K562 (cell line): ENCODE measurements around the gene POLDIP3. TPM values are rescaled to one million over a fixed set of nuclear protein-coding genes. Genes with fewer than 3 reads are reported as not detected.

Experiments
- CEBPZ ChIP-seq: fragments of 150-350 bp; IDR thresholded peaks from 2 replicates; pipeline ENCODE4 v1.6.1; 2014; ENCODE audit warnings: low read depth, mild to moderate bottlenecking, low read length, borderline replicate concordance
- ERF ChIP-seq: fragments of 450-650 bp; formaldehyde crosslinking; IDR thresholded peaks from 2 replicates; pipeline ENCODE4 v1.4.0; 2020; ENCODE audit warnings: mild to moderate bottlenecking, mixed read lengths
- EWSR1 ChIP-seq: fragments of 450-650 bp; IDR thresholded peaks from 2 replicates; pipeline ENCODE4 v1.6.1; 2018; ENCODE audit warnings: borderline replicate concordance, mild to moderate bottlenecking, low read depth, moderate library complexity; ENCODE audit not compliant: partially characterized antibody
- GATA2 ChIP-seq: sonication (generic); formaldehyde crosslinking; IDR thresholded peaks from 2 replicates; pipeline ENCODE4 v1.4.0; 2020; ENCODE audit warnings: mild to moderate bottlenecking, missing genetic modification reagents
- HDAC2 ChIP-seq: fragments of 450-650 bp; IDR thresholded peaks from 2 replicates; pipeline ENCODE4 v1.6.1; 2016; ENCODE audit warnings: mild to moderate bottlenecking
- KDM4B ChIP-seq, 2 experiments: fragments of 450-650 bp in 1 of 2; sonication (generic) in 1 of 2; IDR thresholded peaks; 2 replicates each; pipeline ENCODE4 v1.6.1; 2016 to 2017; ENCODE audit warnings: borderline replicate concordance in 2 of 2, antibody characterized with exemption in 1 of 2, low read depth in 1 of 2, mild to moderate bottlenecking in 1 of 2
- KLF1 ChIP-seq: fragments of 450-650 bp; IDR thresholded peaks from 2 replicates; pipeline ENCODE4 v1.6.1; 2016; ENCODE audit warnings: missing genetic modification characterization, missing compliant biosample characterization
- NEUROD1 ChIP-seq: fragments of 150-350 bp; IDR thresholded peaks from 2 replicates; pipeline ENCODE4 v1.6.1; 2014; ENCODE audit warnings: borderline replicate concordance, low read length, low read depth; ENCODE audit not compliant: partially characterized antibody
- PREB ChIP-seq: sonication (generic); formaldehyde crosslinking; IDR thresholded peaks from 2 replicates; pipeline ENCODE4 v1.8.1; 2023; ENCODE audit warnings: mild to moderate bottlenecking, missing genetic modification reagents
- PRPF4 ChIP-seq: fragments of 200-400 bp; formaldehyde crosslinking; IDR thresholded peaks from one replicate; pipeline ENCODE4 v1.6.1; 2017; ENCODE audit warnings: low read length, low read depth, mild to moderate bottlenecking; ENCODE audit not compliant: insufficient read depth, poor library complexity, severe bottlenecking
- SMARCE1 ChIP-seq: fragments of 450-650 bp; IDR thresholded peaks from 2 replicates; pipeline ENCODE4 v1.7.1; 2016; ENCODE audit warnings: mild to moderate bottlenecking
- SREBF1 ChIP-seq: fragments of 150-350 bp; IDR thresholded peaks from 2 replicates; pipeline ENCODE4 v1.6.1; 2014; ENCODE audit warnings: antibody characterized with exemption, low read depth, low read length, borderline replicate concordance
- TAF9B ChIP-seq: fragments of 450-650 bp; IDR thresholded peaks from 2 replicates; pipeline ENCODE4 v1.6.1; 2018; ENCODE audit warnings: mild to moderate bottlenecking; ENCODE audit not compliant: partially characterized antibody
- YY1 ChIP-seq, 3 experiments: IDR thresholded peaks; 2 replicates each; pipeline ENCODE4 v1.6.1; 2011; ENCODE audit warnings: low read length in 2 of 3, mild to moderate bottlenecking in 2 of 3, moderate library complexity in 2 of 3, borderline replicate concordance in 1 of 3, control low read depth in 1 of 3, low read depth in 1 of 3; ENCODE audit not compliant: insufficient read depth in 3 of 3, insufficient replicate concordance in 2 of 3, control insufficient read depth in 1 of 3, insufficient read length in 1 of 3; ENCODE audit errors: extremely low read depth in 1 of 3
- ZNF175 ChIP-seq: fragments of 200-800 bp; sonication (Bioruptor generic); IDR thresholded peaks from 2 replicates; pipeline ENCODE4 v1.6.1; 2016; ENCODE audit warnings: low read depth, mild to moderate bottlenecking, missing genetic modification characterization, missing compliant biosample characterization
- ZNF184 ChIP-seq: sonication (generic); formaldehyde crosslinking; IDR thresholded peaks from 2 replicates; pipeline ENCODE4 v1.5.0; 2020; ENCODE audit warnings: missing genetic modification reagents
- polyA plus RNA-seq, 8 experiments: library from polyadenylated mRNA; depleted of rRNA in 4 of 8; stranded (reverse) in 5 of 8; unstranded in 3 of 8; fragments of >200 nt; fragmentation: Nextera tagmentation in 2 of 8; fragmentation: Illumina TruSeq in 1 of 8; extraction: Ambion mirVana in 2 of 8; extraction: Trizol in 1 of 8; gene quantifications; 2 replicates each; pipeline versions ENCODE4 v1.2.1 to v1.2.3, GENCODE V29; 2011 to 2014; ENCODE audit warnings: inconsistent platforms in 1 of 8, missing spikeins in 1 of 8
- total RNA-seq, 7 experiments: library from RNA; depleted of rRNA in 6 of 7; stranded (reverse); fragments of >200 nt in 6 of 7; fragmentation: Illumina TruSeq in 2 of 7; extraction: Trizol in 2 of 7; gene quantifications; 2 replicates each; pipeline versions ENCODE4 v1.2.1 to v1.2.3, GENCODE V29; 2011 to 2021; ENCODE audit warnings: low replicate concordance in 1 of 7
- TF ChIP-seq, protein P1 (sequence below): sonication (generic); formaldehyde crosslinking; IDR thresholded peaks from 2 replicates; pipeline ENCODE4 v1.8.0; 2022; ENCODE audit warnings: mild to moderate bottlenecking, missing genetic modification reagents
- TF ChIP-seq, protein P2 (sequence below): fragments of 450-650 bp; formaldehyde crosslinking; IDR thresholded peaks from 2 replicates; pipeline ENCODE4 v1.4.0; 2020; ENCODE audit warnings: mild to moderate bottlenecking, moderate library complexity

POLDIP3 gene
- total and polyA plus RNA-seq, 9 of the 15 experiments (the other 6 are each of a cell fraction or from before 2014, with no cell fraction given), result 14.3 to 53.0 (median 26.3) TPM

GRCh38 chr22:42615092-42615859 lies 593 bp upstream of the POLDIP3 start (continued):
- TF ChIP-seq CEBPZ, result peak; percentile 49; the same call in 1 of the 2 replicates
- TF ChIP-seq PRPF4, result peak; percentile 73
- TF ChIP-seq EWSR1, result peak; percentile 97
- peak; percentile 25; the same call in 1 of the 2 replicates for TF ChIP-seq KLF1 (tag)
- peak; percentile 96 for TF ChIP-seq TAF9B
- TF ChIP-seq NEUROD1, result peak; percentile 56
- TF ChIP-seq ZNF184 (CRISPR knock-in tag), result no peak
- TF ChIP-seq, protein P1, sequence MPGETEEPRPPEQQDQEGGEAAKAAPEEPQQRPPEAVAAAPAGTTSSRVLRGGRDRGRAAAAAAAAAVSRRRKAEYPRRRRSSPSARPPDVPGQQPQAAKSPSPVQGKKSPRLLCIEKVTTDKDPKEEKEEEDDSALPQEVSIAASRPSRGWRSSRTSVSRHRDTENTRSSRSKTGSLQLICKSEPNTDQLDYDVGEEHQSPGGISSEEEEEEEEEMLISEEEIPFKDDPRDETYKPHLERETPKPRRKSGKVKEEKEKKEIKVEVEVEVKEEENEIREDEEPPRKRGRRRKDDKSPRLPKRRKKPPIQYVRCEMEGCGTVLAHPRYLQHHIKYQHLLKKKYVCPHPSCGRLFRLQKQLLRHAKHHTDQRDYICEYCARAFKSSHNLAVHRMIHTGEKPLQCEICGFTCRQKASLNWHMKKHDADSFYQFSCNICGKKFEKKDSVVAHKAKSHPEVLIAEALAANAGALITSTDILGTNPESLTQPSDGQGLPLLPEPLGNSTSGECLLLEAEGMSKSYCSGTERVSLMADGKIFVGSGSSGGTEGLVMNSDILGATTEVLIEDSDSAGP (CRISPR knock-in tag), result peak; percentile 63; the same call in 1 of the 2 replicates
- peak; percentile 73; the same call in 1 of the 2 replicates for TF ChIP-seq ZNF175 (CRISPR knock-in tag)
- no peak for TF ChIP-seq GATA2 (CRISPR knock-in tag)
- peak; percentile 98 for TF ChIP-seq ERF (CRISPR knock-in tag)
- TF ChIP-seq, protein P2, sequence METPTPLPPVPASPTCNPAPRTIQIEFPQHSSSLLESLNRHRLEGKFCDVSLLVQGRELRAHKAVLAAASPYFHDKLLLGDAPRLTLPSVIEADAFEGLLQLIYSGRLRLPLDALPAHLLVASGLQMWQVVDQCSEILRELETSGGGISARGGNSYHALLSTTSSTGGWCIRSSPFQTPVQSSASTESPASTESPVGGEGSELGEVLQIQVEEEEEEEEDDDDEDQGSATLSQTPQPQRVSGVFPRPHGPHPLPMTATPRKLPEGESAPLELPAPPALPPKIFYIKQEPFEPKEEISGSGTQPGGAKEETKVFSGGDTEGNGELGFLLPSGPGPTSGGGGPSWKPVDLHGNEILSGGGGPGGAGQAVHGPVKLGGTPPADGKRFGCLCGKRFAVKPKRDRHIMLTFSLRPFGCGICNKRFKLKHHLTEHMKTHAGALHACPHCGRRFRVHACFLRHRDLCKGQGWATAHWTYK, result peak; percentile 94; the same call in 1 of the 2 replicates
- TF ChIP-seq SMARCE1, result 0 out of 2 replicates have a peak, but pooled peaks have one; percentile 17
- no peak for TF ChIP-seq PREB (CRISPR knock-in tag)
- TF ChIP-seq SREBF1, result no peak
- TF ChIP-seq YY1 (IDR thresholded peaks at IDR 0.05; ENCODE audit: borderline replicate concordance in 1 of 3, control insufficient read depth in 1 of 3, extremely low read depth in 1 of 3, insufficient read depth in 3 of 3, insufficient read length in 1 of 3, insufficient replicate concordance in 2 of 3, low read depth in 1 of 3, low read length in 2 of 3), result peak in 2 of 3 experiments; percentile 74 to 82
- peak in 1 of 2 experiments; percentile 100; a peak in 3 of 4 replicates for TF ChIP-seq KDM4B (IDR thresholded peaks at IDR 0.05; ENCODE audit: borderline replicate concordance in 2 of 2, low read depth in 1 of 2)
- 0 out of 2 replicates have a peak, but pooled peaks have one; percentile 21 for TF ChIP-seq HDAC2
